Left lung (tissue), 10 donors: ENCODE data around the gene EIF4E2. TPM values are rescaled to one million over a fixed set of nuclear protein-coding genes. Genes with fewer than 3 reads are reported as not detected.

Source experiments
- ATAC-seq: fragments of 200-7000 bp; cut with Tn5 transposase; one replicate; pipeline ENCODE4 v1.9.1; 2020; ENCODE audit warnings: moderate library complexity
- DNase-seq, 4 donors: peaks; one replicate each; pipeline ENCODE4 v3.0.0-alpha.2; 2013 to 2020
- H3K27ac ChIP-seq, 2 donors: fragments of 200-600 bp; sonication (generic) in 1 of 2; one replicate each; pipeline versions ENCODE4 v1.5.0 to v1.8.0; 2020 to 2021
- H3K27me3 ChIP-seq, 2 donors: fragments of 200-600 bp; sonication (generic) in 1 of 2; one replicate each; pipeline versions ENCODE4 v1.5.0 to v1.8.0; 2020 to 2021
- H3K36me3 ChIP-seq, 2 donors: fragments of 200-600 bp; sonication (generic) in 1 of 2; one replicate each; pipeline versions ENCODE4 v1.5.0 to v1.8.0; 2020 to 2021
- H3K4me1 ChIP-seq, 2 donors: fragments of 200-600 bp; one replicate each; pipeline ENCODE4 v1.8.0; 2021
- H3K4me3 ChIP-seq, 2 donors: fragments of 200-600 bp; sonication (generic) in 1 of 2; one replicate each; pipeline versions ENCODE4 v1.5.0 to v1.8.0; 2020 to 2021; ENCODE audit warnings: mild to moderate bottlenecking in 1 of 2
- H3K9me3 ChIP-seq, 2 donors: fragments of 200-600 bp; sonication (generic) in 1 of 2; one replicate each; pipeline versions ENCODE4 v1.5.0 to v1.8.0; 2020 to 2021
- CTCF ChIP-seq, 2 donors: fragments of 200-600 bp; sonication (generic) in 1 of 2; IDR thresholded peaks; one replicate each; pipeline versions ENCODE4 v1.5.0 to v1.8.0; 2021; ENCODE audit warnings: antibody characterized with exemption in 2 of 2
- intact Hi-C, 2 donors: fragments of 100-400 bp; cut with DNase I; formaldehyde crosslinking; loops; one replicate each; pipeline versions ENCODE4 v1.11.2 to v1.14.2; 2022
- polyA plus RNA-seq, 6 donors: library from polyadenylated mRNA; unstranded; fragments of 120-200 nt; gene quantifications; one replicate each; pipeline ENCODE4 v1.2.1, GENCODE V29; 2013; ENCODE audit not compliant: insufficient read length in 6 of 6
- total RNA-seq, 2 donors: library from RNA; stranded (reverse); fragmentation: NEBNext Ultra II Directional; extraction: Animal tissue kit (Norgen Biotek cat#: 25700); gene quantifications; one replicate each; pipeline ENCODE4 v1.2.1, GENCODE V29; 2021
- donor health status: DM: no; HTN: yes; CAD: no.
- donor health status: DM: no; HTN: no; CAD: no.

Gene EIF4E2
- total and polyA plus RNA-seq, 8 donors, result 67.4 to 108 (median 96.4) TPM

GRCh38 chr2:232502511-232502910, 48.0 kb upstream of the EIF4E2 start:
- H3K36me3 ChIP-seq, result no peaks in the 10 kb centered on the region
- no peak overlapping the region for H3K4me3 ChIP-seq
- DNase-seq (no peak), ATAC-seq (no peak)
- intact Hi-C loops, result no loop called here
- no peak overlapping the region for H3K27ac ChIP-seq
- H3K27me3 ChIP-seq, result peaks cover 23 to 80% of the 10 kb centered on the region in 2 donors
- no peaks in the 10 kb centered on the region for H3K9me3 ChIP-seq
- peaks cover 7 to 13% of the 10 kb centered on the region in 2 donors for H3K4me1 ChIP-seq
- TF ChIP-seq CTCF (IDR thresholded peaks at IDR 0.05), result no peak

- Histone ChIP-seq H3K4me1 (peaks cover 7 to 13% of the 10 kb centered on the region in 2 donors), H3K9me3 (no peaks in the 10 kb centered on the region), H3K27me3 (peaks cover 23 to 79% of the 10 kb centered on the region in 2 donors), H3K27ac (no peak overlapping the region), H3K4me3 (peak overlapping the region; percentile 10 to 28), H3K36me3 (no peaks in the 10 kb centered on the region)
- DNase-seq (no peak), ATAC-seq (peak; percentile 63)
- intact Hi-C loops, result no loop called here
- no peak for TF ChIP-seq CTCF (IDR thresholded peaks at IDR 0.05)
These were observed 47.3 kb upstream of the EIF4E2 start for GRCh38 chr2:232502911-232503808.

DNA sequence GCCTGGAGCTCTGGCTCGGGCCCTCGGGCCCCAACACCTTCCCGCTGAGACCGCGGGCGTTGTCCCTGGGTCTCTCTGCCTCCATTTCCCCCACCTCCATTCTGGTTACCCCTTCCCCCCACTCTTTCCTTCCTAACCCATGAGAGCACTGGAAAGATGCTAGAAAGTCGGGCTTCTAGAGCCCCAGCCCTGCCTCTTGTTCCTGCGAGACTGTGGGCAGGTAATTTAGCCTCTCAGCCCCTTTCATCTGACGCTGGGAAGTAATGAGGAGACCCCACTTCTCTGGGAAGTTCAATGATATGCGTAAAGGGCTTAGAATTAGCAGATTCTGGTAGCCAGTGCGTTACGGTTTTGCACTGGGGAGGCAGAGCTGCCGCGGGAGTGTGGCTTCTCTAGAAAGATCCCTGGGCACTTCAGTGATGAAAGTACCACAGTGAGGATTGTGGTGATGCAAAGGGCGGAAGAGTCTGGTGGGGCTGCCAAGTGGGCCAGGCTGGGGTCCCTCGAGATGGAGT, 46.6 kb upstream of the EIF4E2 start:
- H3K27me3 ChIP-seq, result peaks cover 23 to 83% of the 10 kb centered on the region in 2 donors
- ATAC-seq (no peak), DNase-seq (no peak)
- no peak for TF ChIP-seq CTCF (IDR thresholded peaks at IDR 0.05)
- no peaks in the 10 kb centered on the region for H3K9me3 ChIP-seq
- H3K27ac ChIP-seq, result no peak overlapping the region
- intact Hi-C loops, result no loop called here
- no peak overlapping the region for H3K4me3 ChIP-seq
- no peaks in the 10 kb centered on the region for H3K36me3 ChIP-seq
- H3K4me1 ChIP-seq, result peaks cover 7 to 13% of the 10 kb centered on the region in 2 donors

- H3K4me3 ChIP-seq, result no peak overlapping the region
- no peak for ATAC-seq
- no peak for TF ChIP-seq CTCF (IDR thresholded peaks at IDR 0.05)
- no peak overlapping the region for H3K27ac ChIP-seq
- H3K27me3 ChIP-seq, result peaks cover 23 to 83% of the 10 kb centered on the region in 2 donors
- peaks cover 7 to 13% of the 10 kb centered on the region in 2 donors for H3K4me1 ChIP-seq
- no peak for DNase-seq
- intact Hi-C loops, result no loop called here
- H3K9me3 ChIP-seq, result no peaks in the 10 kb centered on the region
- no peaks in the 10 kb centered on the region for H3K36me3 ChIP-seq
These were observed 46.1 kb upstream of the EIF4E2 start for GRCh38 chr2:232504438-232504837.

DNA sequence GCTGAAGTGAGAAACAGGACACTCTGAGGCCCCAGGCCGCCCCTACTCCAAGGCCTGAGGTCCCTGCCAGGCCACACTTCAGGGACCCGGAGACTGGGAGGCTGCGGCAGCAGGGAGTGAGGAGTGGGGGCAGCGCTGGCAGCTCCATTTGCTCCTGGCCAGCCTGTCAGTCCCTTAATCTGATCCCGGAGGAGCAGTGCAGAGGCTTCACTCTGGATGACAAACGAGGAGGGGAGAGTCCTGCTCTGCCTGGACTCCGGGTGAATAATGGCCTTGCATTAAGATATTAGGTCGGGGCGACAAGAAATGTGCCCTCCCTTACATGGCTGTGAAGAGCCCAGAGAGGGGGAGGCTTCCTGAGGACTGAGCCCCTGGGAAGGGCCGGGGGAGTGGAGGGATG, 44.6 kb upstream of the EIF4E2 start:
- peaks cover 23 to 77% of the 10 kb centered on the region in 2 donors for H3K27me3 ChIP-seq
- no peaks in the 10 kb centered on the region for H3K36me3 ChIP-seq
- DNase-seq (no peak), ATAC-seq (no peak)
- no peak for TF ChIP-seq CTCF (IDR thresholded peaks at IDR 0.05)
- intact Hi-C loops, result no loop called here
- H3K9me3 ChIP-seq, result no peaks in the 10 kb centered on the region
- H3K4me3 ChIP-seq, result no peak overlapping the region
- H3K4me1 ChIP-seq, result peaks cover 7 to 13% of the 10 kb centered on the region in 2 donors
- H3K27ac ChIP-seq, result no peak overlapping the region
